Measurements from ENCODE around the gene ZC3H10.
"Not testable (repeated sequence)": the region's sequence is repeated elsewhere in the genome, so short reads cannot be mapped to it uniquely, and the experiment has no call there.

ZC3H10 gene

GRCh38 chr12:56117778-56118687 is at the start of gene ZC3H10:
TSS of gene ZC3H10 (plus strand) at chr12:56118266. CDS start at chr12:56120563, 2,297 bp downstream.
- DNase-seq, result peak; percentile 100

GRCh38 chr12:56071648-56072047 is 46.4 kb upstream of the ZC3H10 start:
- no peak for DNase-seq

- no peak for DNase-seq
These were observed 43.7 kb upstream of the ZC3H10 start for GRCh38 chr12:56074396-56074795.

GRCh38 chr12:56077966-56078365 is 40.1 kb upstream of the ZC3H10 start:
- DNase-seq, result not testable (repeated sequence)

- no peak for DNase-seq
These were observed 39.6 kb upstream of the ZC3H10 start for GRCh38 chr12:56078427-56078826.

GRCh38 chr12:56078931-56079722 is 38.9 kb upstream of the ZC3H10 start:
- DNase-seq, result peak; percentile 94

GRCh38 chr12:56079723-56080555 is 38.1 kb upstream of the ZC3H10 start, which contains the start of gene ERBB3:
TSS of gene ERBB3 (plus strand) at chr12:56080165. CDS start at chr12:56080301, 136 bp downstream.
- DNase-seq, result peak; percentile 96

- DNase-seq, result peak; percentile 68
These were observed 37.4 kb upstream of the ZC3H10 start for GRCh38 chr12:56080556-56081138.

- DNase-seq, result peak; percentile 86
These were observed 36.4 kb upstream of the ZC3H10 start for GRCh38 chr12:56081393-56082347.

GRCh38 chr12:56082382-56082781 is 35.7 kb upstream of the ZC3H10 start:
- no peak for DNase-seq

- DNase-seq, result no peak
These were observed 35.1 kb upstream of the ZC3H10 start for GRCh38 chr12:56082967-56083366.

- peak; percentile 45 for DNase-seq
These were observed 33.0 kb upstream of the ZC3H10 start for GRCh38 chr12:56084958-56085543.

GRCh38 chr12:56086096-56086495 is 32.0 kb upstream of the ZC3H10 start:
- DNase-seq, result peak; percentile 83

GRCh38 chr12:56086608-56087007 is 31.5 kb upstream of the ZC3H10 start:
- no peak for DNase-seq

- DNase-seq, result peak; percentile 66
These were observed 30.8 kb upstream of the ZC3H10 start for GRCh38 chr12:56087220-56087619.

GRCh38 chr12:56097738-56098137 is 20.3 kb upstream of the ZC3H10 start:
- DNase-seq, result no peak

GRCh38 chr12:56098592-56098991 is 19.5 kb upstream of the ZC3H10 start:
- DNase-seq, result no peak

- DNase-seq, result no peak
These were observed 18.3 kb upstream of the ZC3H10 start for GRCh38 chr12:56099787-56100186.

- DNase-seq, result no peak
These were observed 17.0 kb upstream of the ZC3H10 start for GRCh38 chr12:56101045-56101444.

- DNase-seq, result no peak
These were observed 15.4 kb upstream of the ZC3H10 start for GRCh38 chr12:56102683-56103065.
